KMS-11 (cell line): ENCODE measurements around the gene MAGEL2.

Source experiments
- H2AFZ ChIP-seq: fragments of 200-600 bp; sonication (generic); 2 replicates; pipeline ENCODE4 v1.6.1; 2016; ENCODE audit warnings: antibody characterized with exemption, mixed run types, low read depth
- H3K27ac ChIP-seq: fragments of 200-600 bp; sonication (generic); 2 replicates; pipeline ENCODE4 v1.6.1; 2016; ENCODE audit warnings: mild to moderate bottlenecking, mixed run types
- H3K27me3 ChIP-seq: fragments of 200-600 bp; sonication (generic); 2 replicates; pipeline ENCODE4 v1.6.1; 2017; ENCODE audit warnings: mild to moderate bottlenecking, low read depth, mixed run types, moderate library complexity; ENCODE audit not compliant: insufficient read depth
- H3K36me3 ChIP-seq: fragments of 200-600 bp; sonication (generic); 2 replicates; pipeline ENCODE4 v1.6.1; 2017; ENCODE audit warnings: mild to moderate bottlenecking, mixed run types; ENCODE audit not compliant: insufficient read depth
- H3K4me1 ChIP-seq: fragments of 200-600 bp; sonication (generic); 2 replicates; pipeline ENCODE4 v1.6.1; 2016; ENCODE audit warnings: mild to moderate bottlenecking, low read depth, mixed run types; ENCODE audit not compliant: poor library complexity, severe bottlenecking
- H3K4me2 ChIP-seq: fragments of 200-600 bp; sonication (generic); 2 replicates; pipeline ENCODE4 v1.7.0; 2016; ENCODE audit warnings: mild to moderate bottlenecking, mixed run types
- H3K4me3 ChIP-seq: fragments of 200-600 bp; sonication (generic); IDR thresholded peaks from 2 replicates; pipeline ENCODE4 v1.6.1; 2017; ENCODE audit warnings: low read depth, low read length, mixed read lengths; ENCODE audit not compliant: insufficient read depth
- H3K79me2 ChIP-seq: fragments of 200-600 bp; sonication (generic); 2 replicates; pipeline ENCODE4 v1.6.1; 2016; ENCODE audit warnings: low read depth, mixed run types; ENCODE audit not compliant: insufficient read depth
- H3K9ac ChIP-seq: fragments of 200-600 bp; sonication (generic); 2 replicates; pipeline ENCODE4 v1.6.1; 2016; ENCODE audit warnings: mild to moderate bottlenecking, mixed run types
- H4K20me1 ChIP-seq: fragments of 200-600 bp; sonication (generic); 2 replicates; pipeline ENCODE4 v1.6.1; 2016; ENCODE audit warnings: mild to moderate bottlenecking, mixed run types; ENCODE audit not compliant: insufficient read depth
- CTCF ChIP-seq: fragments of 200-600 bp; sonication (generic); conservative IDR thresholded peaks from 2 replicates; pipeline ENCODE4 v1.6.1; 2017; ENCODE audit warnings: low read depth, mild to moderate bottlenecking, antibody characterized with exemption, low read length, moderate library complexity, mixed read lengths

The MAGEL2 gene

GRCh38 chr15:23670970-23671369, 23.3 kb upstream of the MAGEL2 start:
- Histone ChIP-seq H2AFZ (no peak overlapping the region), H3K27ac (no peak overlapping the region), H3K9ac (no peak overlapping the region), H3K4me1 (no peaks in the 10 kb centered on the region), H3K79me2 (no peaks in the 10 kb centered on the region), H3K27me3 (no peaks in the 10 kb centered on the region), H4K20me1 (no peaks in the 10 kb centered on the region), H3K4me2 (no peak overlapping the region), H3K36me3 (no peaks in the 10 kb centered on the region), H3K4me3 (no peak overlapping the region)
- no peak for TF ChIP-seq CTCF

GRCh38 chr15:23663232-23663631, 15.6 kb upstream of the MAGEL2 start:
- H2AFZ ChIP-seq, result no peak overlapping the region
- no peak overlapping the region for H3K4me2 ChIP-seq
- H3K4me1 ChIP-seq, result no peaks in the 10 kb centered on the region
- no peaks in the 10 kb centered on the region for H3K27me3 ChIP-seq
- H3K36me3 ChIP-seq, result no peaks in the 10 kb centered on the region
- H3K9ac ChIP-seq, result no peak overlapping the region
- no peak overlapping the region for H3K27ac ChIP-seq
- no peak overlapping the region for H3K4me3 ChIP-seq
- no peaks in the 10 kb centered on the region for H3K79me2 ChIP-seq
- no peak for TF ChIP-seq CTCF
- no peaks in the 10 kb centered on the region for H4K20me1 ChIP-seq

GRCh38 chr15:23648920-23649515, 1.4 kb upstream of the MAGEL2 start:
- TF ChIP-seq CTCF, result peak; percentile 62
- H2AFZ ChIP-seq, result no peak overlapping the region
- H3K4me1 ChIP-seq, result no peaks in the 10 kb centered on the region
- H3K79me2 ChIP-seq, result no peaks in the 10 kb centered on the region
- H4K20me1 ChIP-seq, result no peaks in the 10 kb centered on the region
- no peaks in the 10 kb centered on the region for H3K27me3 ChIP-seq
- no peak overlapping the region for H3K4me3 ChIP-seq
- H3K27ac ChIP-seq, result no peak overlapping the region
- no peak overlapping the region for H3K9ac ChIP-seq
- H3K4me2 ChIP-seq, result no peak overlapping the region
- no peaks in the 10 kb centered on the region for H3K36me3 ChIP-seq

GRCh38 chr15:23647001-23647295, 719 bp downstream of the MAGEL2 start:
- Histone ChIP-seq H2AFZ (no peak overlapping the region), H3K27ac (no peak overlapping the region), H3K4me2 (no peak overlapping the region), H4K20me1 (no peaks in the 10 kb centered on the region), H3K9ac (no peak overlapping the region), H3K79me2 (no peaks in the 10 kb centered on the region), H3K4me1 (no peaks in the 10 kb centered on the region), H3K36me3 (no peaks in the 10 kb centered on the region), H3K4me3 (no peak overlapping the region), H3K27me3 (no peaks in the 10 kb centered on the region)
- no peak for TF ChIP-seq CTCF
